Anterior cingulate cortex (tissue), 58 donors: Measurements from ENCODE around the gene PLEKHH1.

Experiments used
- DNase-seq, 58 donors: peaks; one replicate each; lab custom pipeline; 2025; lab: John Stamatoyannopoulos, UW

PLEKHH1 gene

GRCh38 chr14:67508956-67509355, 24.1 kb upstream of the PLEKHH1 start:
- no peak for DNase-seq

DNA sequence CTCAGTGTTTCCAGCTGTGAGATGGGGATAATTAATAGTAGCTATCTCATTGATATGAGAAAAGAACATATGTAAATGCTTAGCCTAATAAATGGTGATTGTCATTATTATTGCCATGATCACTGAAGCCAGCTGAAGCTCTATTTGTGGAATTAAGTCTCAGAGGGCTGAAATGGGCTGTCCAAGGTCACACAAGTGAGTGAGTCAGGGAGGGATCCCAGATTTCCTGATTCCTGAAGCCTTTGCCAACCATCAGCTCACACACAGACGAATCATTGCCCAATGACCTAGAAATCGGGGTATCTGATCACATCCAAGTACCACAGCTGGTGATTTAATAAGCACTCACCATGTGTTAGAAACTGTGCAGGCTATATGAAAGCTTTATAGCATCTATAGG, 23.0 kb upstream of the PLEKHH1 start:
- no peak for DNase-seq

- peak in 4 of 58 donors; percentile 6 to 48 (median 26) for DNase-seq
Measured at GRCh38 chr14:67510836-67511235, 22.3 kb upstream of the PLEKHH1 start.

DNA sequence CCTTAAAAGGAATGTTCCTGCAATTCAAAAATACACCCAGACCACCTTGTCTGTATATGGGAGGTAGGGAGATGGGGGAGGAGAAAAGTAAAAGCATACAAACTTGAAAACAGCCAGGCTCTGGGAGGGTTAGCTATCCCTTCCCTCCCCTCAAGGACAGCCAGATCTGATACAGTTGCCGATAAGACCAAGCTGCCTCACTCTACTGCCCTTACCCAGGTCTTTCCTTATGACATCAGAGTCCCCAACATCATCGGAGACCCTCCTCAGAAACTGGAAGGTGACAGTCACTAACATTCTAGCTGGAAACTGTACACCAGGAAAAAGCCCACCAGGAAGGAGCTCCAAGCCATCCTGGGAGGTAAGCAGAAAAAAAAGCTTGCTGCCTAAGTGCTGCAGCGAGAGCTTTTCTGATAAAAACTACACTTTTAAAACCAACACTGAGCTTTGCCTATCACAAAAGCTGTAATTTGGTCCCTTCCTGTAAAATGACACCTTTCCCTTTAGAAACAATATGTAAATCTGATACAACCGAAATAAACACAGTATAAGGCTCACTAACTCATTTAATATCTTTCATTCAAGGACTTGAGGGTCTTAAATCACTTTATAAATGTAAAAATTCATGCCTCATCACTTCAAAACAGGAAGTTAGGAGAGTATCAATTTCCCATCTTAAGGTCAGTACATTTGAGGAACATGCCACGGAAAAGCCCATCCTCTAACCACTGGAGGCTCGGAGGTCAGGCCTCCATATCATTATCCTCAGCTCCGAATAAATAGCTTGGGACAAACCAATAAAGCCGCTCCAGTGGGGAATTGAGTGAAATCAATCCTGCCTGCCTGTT, 20.4 kb upstream of the PLEKHH1 start:
- no peak for DNase-seq

GRCh38 chr14:67513631-67514108, 19.4 kb upstream of the PLEKHH1 start:
- DNase-seq = peak in 2 of 58 donors; percentile 4 to 23

DNA sequence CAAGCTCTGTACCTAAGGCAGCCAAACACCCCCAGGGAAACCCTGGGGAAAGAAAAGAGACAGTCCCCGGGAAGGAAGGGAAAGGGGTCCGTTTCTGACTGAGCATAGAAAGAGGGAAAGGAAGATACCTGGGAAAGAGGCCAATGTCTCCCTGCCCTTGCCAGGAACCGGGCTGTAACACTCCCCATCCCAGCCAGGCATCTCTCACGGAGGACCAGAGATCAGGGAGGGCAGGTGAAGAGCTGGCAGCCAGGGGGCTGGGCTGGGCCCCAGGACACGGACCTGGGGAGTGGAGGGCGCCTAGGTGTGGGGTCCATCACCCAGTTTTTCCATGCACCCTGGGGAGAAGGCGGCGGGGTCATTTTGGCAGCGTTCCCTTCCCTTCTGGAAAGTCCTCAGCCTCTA, 18.9 kb upstream of the PLEKHH1 start:
- DNase-seq = no peak

DNA sequence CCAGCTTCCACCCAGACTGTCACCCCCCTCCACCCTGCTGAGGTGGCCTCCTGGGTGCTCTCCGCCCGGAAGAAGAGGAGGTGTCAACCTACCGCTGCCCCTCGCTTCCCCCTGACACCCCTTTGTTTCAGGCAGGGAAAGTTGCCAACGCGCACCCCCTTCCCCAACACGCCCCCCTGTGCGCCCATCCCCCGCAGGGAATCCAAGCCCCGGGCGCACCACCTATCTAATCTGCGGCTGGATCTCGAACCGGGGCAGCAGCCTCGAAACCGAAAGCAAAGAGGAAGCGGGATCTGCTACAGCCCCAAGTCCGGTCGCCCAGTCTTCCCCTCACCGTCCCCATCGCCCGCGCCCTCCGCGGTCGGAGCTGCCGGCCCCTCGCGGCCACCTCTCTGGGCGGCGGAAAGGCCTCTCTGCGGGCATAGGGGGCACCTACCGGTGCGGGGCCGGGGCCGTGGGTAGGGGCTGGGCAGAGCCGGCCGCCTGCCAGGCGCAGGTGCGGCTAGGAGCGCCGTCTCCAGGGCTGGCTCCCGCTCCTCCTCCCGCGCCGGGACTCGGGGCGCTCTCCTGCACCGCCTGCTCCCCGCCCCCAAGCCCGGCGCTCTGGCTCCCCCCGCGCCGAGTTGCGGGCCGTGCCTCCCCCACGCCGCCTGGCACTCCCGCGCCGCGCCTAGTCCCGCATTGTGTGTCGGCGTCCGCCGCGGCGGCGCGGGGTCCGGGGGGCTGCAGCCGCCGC, 18.3 kb upstream of the PLEKHH1 start:
- DNase-seq = peak in 24 of 58 donors; percentile 15 to 68 (median 52)

DNA sequence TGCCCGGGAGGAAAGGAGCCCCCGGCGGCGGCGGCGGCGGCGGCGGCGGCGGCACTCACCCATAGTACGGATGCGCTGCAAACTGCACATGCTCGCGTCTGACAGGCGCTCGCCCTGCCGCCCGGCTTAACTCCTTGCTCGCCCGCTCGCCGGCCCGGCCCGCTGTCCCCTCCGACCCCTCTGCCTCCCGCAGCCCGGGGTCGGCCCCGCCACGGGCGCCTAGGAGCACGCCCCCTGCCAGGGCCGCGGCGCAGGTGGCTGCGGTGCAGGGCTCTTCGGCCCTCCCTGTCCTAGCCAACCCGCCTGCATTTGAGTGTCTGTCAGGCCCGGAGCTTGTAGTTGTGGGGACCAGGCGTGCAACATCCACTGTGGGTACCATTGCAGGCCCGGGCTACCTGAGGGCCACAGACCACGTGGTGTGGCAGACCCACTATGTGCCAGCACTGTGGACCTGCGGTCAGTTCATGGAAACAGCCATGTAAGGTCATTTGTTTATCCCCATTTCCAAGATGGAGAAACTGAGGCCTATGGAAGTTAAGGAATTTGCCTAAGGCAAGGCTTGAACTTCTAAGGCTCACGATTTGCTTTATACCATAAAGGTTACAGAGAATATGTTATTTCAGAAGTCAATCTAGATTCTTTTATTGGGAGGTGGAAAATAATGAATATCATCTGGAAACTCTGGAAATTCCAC, 17.6 kb upstream of the PLEKHH1 start:
- DNase-seq = peak in 24 of 58 donors; percentile 17 to 68 (median 42)

DNA sequence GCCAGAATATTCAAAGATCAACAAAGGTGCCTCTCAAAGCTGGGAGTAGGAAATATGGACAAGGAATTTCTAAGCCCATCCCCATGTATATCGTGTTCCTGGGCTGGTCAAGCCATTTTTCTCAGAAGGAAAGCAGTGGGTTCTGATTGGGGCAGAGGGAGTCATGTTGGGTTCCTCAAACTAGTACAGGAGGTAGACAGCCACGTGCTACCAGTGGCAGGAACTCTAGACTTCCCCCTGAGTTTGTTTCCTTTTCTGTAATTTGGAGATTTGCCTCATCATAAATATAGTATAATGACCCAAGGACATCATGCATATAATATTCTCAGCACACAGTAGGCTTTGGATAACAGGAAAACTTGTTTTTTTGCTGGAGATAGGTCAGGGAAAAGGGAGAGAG, 16.4 kb upstream of the PLEKHH1 start:
- DNase-seq = peak in 1 of 58 donors; percentile 25

- DNase-seq = peak in 49 of 58 donors; percentile 7 to 78 (median 50)
Measured at GRCh38 chr14:67517083-67517482, 16.0 kb upstream of the PLEKHH1 start.

GRCh38 chr14:67519406-67519805, 13.7 kb upstream of the PLEKHH1 start:
- DNase-seq = no peak

- no peak for DNase-seq
Measured at GRCh38 chr14:67520482-67520881, 12.6 kb upstream of the PLEKHH1 start.

- peak in 11 of 58 donors; percentile 13 to 64 (median 26) for DNase-seq
Measured at GRCh38 chr14:67522270-67522669, 10.8 kb upstream of the PLEKHH1 start.

GRCh38 chr14:67523764-67524633, 9.1 kb upstream of the PLEKHH1 start:
- DNase-seq = no peak

DNA sequence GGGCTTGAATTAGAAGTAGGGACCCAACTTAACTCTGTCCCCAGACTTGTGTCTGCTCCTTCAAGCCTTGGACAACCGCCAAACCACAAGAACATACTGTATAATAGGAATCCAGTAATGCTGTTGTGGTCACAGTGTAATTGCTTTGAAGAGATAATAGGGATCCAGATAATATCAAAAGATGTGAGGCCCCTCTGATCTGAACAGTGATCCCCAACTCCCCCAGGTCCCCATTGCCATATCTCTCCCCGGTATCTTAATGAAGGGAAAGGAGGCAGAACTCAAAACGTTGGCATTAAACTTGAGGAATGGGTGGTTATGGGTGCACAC, 8.5 kb upstream of the PLEKHH1 start:
- DNase-seq = no peak

DNA sequence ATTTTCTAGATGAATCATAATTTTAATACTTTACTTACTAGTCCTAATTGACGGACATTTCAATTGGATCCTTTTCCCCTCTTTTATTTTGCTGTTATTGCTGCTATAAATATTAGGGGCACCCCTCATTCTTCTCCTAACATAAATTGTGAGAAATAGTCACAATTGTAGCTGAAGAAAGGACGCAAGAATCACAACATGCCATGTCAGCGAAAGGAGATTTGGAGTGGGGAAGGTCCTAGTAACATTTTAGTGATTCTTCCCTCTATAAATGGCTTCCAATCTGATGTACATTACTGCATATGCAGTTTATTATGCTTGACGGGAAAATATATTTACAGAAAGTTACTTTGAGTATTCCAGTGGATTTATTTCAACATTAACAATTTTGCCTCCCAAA, 7.7 kb upstream of the PLEKHH1 start:
- DNase-seq = no peak

DNA sequence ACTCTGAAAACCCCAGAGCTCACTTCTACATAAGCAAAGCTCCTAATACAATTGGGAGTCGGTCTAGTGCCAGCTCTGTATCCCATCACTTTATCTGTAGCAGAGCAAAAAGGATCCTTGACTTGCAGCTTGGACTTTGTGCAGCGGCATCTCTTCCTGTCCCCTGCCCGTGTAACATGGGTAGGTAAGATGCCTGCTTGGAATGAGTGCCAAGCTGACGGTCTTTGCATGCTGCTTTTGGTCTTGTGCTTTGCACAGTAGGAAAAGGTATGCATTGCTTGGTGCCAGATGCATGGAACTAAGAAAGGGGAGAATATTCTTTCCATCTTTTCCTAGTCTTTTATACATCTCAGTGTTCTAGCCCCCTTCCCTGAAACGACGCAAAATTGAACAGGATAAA, 6.9 kb upstream of the PLEKHH1 start:
- DNase-seq = no peak

- DNase-seq = peak in 42 of 58 donors; percentile 16 to 79 (median 49)
Measured at GRCh38 chr14:67526676-67527459, 6.2 kb upstream of the PLEKHH1 start.

GRCh38 chr14:67527756-67528155, 5.3 kb upstream of the PLEKHH1 start:
- DNase-seq = no peak
